GM19035 (cell line): ENCODE results near the gene HNRNPUL1.
"Not testable (repeated sequence)": the region's sequence is repeated elsewhere in the genome, so short reads cannot be mapped to it uniquely, and the experiment has no call there.

Experiments used
- ATAC-seq: cut with Tn5 transposase; IDR thresholded peaks from one replicate; pipeline ENCODE4 v1.9.1; 2021; ENCODE audit not compliant: unreplicated experiment

The HNRNPUL1 gene

DNA sequence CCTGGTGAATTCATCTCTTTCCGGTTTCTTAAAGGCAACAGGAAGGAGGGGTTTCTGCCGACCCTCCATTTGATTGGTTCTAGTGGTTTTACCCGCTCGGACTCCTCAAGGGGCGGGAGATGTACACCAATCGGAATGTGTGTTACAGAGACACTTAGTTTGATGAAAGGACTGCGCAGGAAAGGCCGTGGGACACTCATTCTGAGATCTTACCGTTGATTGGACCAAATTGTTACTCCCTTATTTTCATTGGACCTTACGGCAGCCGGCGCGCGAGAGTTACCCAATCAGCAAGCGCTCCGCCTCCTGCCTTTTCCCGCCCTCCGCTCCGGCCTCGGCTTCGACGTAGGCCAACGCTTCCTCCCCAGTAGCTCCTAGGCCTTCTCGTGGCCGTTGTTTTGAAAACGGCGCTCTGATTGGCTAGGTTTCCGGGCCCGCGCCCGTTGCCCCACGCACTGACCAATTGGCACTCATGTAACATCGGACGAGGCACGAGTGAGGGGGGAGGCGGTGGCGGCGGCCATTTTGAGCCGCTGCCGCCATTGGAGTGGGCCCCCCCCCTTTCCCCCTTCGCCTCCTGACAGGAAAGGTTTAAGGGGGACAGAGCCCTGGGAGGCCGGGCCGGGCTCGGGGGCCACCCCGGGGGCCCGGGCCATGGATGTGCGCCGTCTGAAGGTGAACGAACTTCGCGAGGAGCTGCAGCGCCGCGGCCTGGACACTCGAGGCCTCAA, at the start of gene HNRNPUL1:
HNRNPUL1 (plus strand) TSS at position 523 of the 731 bp plus-strand sequence; CDS start at position 655, 132 bp downstream.
- peak; percentile 72 for ATAC-seq

DNA sequence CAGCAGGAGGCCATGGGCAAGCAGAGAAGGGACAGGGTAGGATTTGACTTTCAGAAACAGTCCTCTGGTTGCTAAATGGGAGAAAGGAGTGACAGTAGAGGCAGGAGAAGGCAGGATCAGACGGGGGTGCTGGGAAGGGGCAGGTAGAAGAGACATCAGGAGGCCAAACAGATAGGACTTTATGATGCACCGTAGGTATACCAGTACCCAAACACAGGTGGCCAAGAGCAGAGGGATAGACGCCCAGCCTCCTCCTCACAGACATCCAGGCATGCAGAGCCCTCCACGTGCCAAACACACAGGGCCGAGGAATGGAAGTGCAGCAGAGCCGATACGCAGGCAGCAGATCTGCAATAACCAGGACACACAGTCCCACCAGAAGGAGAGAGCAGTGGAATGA, 46.4 kb upstream of the HNRNPUL1 start:
- no peak for ATAC-seq

GRCh38 chr19:41218249-41218614, 45.9 kb upstream of the HNRNPUL1 start:
- no peak for ATAC-seq

GRCh38 chr19:41218615-41219507, 45.3 kb upstream of the HNRNPUL1 start, which contains the start of gene AXL:
AXL (plus strand) TSS chr19:41219223; CDS start chr19:41219393, 170 bp downstream.
- ATAC-seq: no peak

DNA sequence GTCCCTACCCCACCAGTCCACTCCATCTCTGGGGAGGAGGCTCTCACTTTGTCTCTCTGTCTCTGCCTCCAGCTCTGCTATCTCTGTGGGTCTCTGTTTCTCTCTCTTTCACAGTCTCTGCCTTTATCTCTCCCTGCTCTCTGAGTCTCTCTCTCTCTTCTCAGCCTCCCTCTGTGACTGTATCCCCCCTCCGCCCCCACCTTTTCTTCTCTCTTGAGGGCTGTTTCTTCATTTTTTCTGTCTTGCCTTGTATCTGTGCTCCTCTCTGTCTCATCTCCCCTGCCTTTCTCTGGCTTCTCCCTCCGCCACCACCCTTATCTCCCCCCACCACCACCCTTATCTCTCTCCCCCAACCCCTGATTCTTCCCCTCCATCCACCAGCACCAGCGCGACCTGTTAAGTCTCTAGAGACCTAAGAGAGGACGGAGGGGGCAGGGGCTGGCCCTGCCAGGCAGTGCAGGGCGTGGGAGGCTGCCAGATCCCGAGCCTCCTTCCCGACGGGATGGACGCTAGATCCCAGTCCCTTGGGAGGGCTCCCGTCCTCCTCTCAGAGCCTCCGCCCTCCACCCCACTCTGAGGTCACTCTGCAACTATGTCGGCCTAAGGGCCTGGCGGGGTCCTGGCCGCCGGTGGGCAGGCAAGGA, 44.1 kb upstream of the HNRNPUL1 start:
- ATAC-seq: no peak

DNA sequence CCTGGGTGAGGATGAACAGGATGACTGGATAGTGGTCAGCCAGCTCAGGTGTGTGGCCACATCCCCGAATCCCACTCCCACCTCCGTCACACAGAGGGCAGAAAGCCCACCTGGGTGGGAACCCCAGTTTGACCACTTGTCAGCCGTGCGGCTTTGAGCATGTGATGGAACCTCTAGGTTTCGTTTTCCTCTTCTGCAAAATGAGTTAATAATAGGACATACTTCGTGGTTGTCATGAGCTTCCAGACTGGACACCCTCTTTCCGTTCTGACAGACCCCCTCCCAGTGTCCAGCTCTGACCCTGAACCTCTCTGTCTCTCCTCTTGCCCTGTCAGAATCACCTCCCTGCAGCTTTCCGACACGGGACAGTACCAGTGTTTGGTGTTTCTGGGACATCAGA, 43.4 kb upstream of the HNRNPUL1 start:
- ATAC-seq: no peak

- ATAC-seq: no peak
Measured at GRCh38 chr19:41221514-41222205, 42.5 kb upstream of the HNRNPUL1 start.

- ATAC-seq: no peak
Measured at GRCh38 chr19:41222240-41222639, 41.9 kb upstream of the HNRNPUL1 start.

DNA sequence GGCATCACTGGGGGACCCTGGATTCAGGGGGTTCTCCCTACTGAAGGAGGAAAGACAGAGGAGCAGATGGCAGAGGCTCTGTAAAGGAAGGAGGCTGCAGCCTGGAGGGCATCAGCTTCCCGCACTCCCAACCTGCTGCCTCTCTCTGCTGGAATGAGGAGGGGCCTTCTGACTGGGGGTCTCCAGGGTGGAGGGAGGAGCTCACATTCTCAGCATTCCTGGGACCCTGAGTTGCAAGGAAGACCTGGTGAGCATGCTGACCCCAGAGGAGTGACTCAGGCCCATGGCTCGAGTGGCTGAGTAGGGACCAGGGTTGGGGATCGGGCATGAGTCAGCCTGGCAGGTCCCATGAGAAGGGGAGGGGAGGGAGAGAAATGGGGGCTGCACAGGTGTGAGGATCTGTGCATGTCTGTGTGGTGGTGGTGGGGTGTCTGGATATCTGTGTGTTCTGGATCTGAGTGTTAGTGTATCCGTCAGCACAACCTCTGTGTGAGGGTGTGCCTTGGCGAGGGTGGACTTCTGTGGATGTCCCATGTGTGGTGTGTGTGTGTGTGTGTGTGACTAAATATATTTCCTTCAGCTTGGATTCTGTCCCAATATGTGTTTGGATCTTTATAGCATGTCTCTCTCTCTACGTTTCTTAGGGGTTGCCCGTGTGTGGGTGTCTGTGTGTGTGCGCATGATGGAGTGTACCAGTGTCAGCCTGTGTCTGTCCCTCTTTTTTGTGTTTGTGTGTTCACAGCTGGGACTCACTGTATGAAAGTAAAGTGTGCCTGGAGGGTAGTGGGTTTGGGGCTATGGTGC, 40.5 kb upstream of the HNRNPUL1 start:
- no peak for ATAC-seq

GRCh38 chr19:41224632-41225031, 39.5 kb upstream of the HNRNPUL1 start:
- no peak for ATAC-seq

- no peak for ATAC-seq
Measured at GRCh38 chr19:41225238-41226052, 38.7 kb upstream of the HNRNPUL1 start.

DNA sequence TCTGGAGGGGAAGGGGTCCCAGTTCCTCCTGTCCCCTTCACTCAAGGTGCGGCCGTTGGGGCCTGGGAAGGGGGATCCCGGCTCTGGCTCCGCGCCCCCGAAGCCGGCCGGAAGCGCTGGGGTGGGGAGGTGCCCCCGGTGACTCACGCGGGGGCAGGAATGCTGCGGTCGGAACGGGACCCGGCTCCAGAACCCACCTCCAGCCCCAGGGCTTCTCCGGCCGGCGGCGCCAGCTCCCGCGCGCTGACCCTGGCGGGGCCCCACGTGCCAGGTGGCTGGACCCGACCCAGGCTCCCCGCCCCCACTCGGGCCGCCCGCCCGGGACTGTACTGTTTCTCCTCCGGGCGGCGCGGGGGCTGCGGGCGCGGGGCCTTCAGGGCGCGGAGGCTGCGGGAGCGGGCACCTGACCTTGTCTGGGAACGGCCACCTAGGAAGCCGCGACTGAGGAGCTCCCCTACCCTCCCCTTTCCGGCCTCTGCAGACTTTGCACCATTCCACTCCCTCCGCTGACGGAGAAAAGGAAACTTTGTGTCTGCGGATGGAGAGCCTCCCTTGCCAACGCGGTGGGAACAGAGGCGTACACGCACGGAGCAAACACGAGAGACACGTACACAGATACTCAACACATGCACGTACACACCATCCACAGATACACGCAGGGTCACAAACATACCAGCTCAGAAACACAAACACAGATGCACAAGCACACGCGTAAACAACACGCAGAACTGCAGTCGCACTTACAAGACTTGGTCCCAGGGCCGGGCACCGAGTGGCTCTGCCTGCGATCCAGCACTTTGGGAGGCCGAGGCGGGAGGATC, 37.9 kb upstream of the HNRNPUL1 start:
- no peak for ATAC-seq

GRCh38 chr19:41226874-41227390, 37.2 kb upstream of the HNRNPUL1 start:
- no peak for ATAC-seq

DNA sequence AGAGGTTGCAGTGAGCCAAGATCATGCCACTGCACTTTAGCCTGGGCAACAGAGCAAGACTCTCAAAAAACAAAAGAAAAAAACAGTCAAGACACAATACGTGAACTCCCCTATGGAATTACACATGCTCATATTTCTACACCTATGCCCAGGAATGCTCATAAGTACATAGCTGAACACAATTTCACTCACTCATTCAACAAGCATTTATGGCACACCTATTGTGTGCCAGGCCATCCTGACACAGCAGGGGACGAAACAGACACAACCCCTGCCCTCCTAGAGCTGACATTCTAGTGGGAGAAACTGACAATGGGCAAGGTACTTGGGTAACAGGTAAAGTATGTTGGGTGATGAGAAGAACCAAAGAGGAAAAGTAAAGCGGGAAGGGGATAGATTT, 35.7 kb upstream of the HNRNPUL1 start:
- ATAC-seq: no peak

DNA sequence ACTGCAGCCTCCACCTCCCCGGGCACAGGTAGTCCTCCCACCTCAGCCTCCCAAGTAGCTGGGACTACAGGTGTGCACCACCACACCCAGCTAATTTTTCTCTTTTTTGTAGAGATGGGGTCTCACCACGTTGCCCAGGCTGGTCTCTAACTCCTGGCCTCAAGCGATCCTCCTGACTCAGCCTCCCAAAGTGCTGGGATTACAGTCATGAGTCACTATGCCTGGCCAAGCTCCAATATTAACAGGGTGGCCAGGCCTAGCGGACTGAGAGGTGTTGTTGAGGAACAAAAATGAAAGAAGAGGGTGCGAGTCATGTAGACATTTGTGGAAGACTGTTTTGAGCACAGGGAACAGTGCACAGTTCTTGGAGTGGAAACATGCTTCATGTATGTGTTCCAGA, 34.8 kb upstream of the HNRNPUL1 start:
- ATAC-seq: not testable (repeated sequence)

GRCh38 chr19:41230067-41230857, 33.9 kb upstream of the HNRNPUL1 start:
- ATAC-seq: no peak

DNA sequence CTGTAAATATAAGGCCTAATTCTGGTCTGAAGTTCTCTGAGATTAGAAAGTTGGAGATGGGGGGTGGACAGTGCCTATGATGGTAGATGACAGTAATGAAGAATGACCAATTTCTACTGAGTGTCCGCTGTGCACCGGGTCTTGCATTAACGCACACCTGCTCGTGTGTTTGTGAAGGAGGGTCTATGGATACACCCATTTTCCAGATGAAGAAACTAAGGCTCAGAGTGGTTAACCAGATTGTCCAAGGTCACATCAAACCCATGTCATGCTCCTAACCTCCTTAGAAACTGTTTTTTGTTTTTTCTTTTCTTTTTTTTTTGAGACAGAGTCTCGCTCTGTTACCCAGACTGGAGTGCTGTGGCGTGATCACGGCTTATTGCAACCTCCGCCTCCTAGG, 31.5 kb upstream of the HNRNPUL1 start:
- no peak for ATAC-seq
